Measurements from ENCODE around the gene ARID5B.

DNA sequence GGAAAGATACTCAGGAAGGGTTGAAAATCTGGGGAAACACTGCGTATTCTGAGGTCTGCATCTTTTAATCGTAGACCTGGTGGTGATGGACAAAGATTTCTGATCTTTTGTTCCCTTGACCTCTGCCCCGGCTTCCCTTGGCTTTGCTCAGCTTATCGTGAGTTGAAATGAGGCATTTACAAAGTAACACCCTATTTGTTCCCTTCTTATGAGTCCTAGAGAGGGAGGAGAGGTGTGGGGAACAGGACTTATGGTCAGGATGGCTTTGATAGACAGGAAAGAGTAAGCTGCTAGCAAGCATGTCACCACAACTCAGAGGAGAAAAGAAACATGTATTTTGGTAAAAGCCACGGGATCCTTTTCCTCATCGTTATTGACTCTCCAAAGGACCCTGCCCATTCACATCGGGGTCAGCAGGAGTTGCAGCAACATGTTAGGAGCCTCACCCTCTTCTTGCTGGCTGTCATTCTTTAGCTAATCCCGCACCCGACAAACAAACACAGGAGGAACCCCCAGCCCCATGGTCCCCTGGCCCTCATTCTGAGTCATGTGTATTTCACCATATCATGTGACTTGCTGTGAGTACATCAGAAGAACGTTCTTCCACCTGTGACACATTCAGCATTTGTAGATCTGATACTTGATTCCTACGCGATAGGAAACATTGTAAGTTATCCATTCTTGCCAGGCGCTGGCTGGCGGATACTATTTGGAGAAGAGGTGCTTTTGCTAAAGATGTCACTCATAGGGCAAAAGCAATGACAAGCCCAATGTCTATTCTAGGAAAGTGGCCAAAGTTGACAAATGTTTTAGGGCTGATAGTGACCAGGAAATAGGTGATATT is 197.0 kb downstream of the ARID5B start:
- TF ChIP-seq EZH2 (IDR thresholded peaks at IDR 0.05; ENCODE audit: borderline replicate concordance, low read depth, low read length, severe bottlenecking) (no peak), POLR2A (IDR thresholded peaks at IDR 0.05; ENCODE audit: low read depth, low read length) (no peak), POLR2AphosphoS5 (IDR thresholded peaks at IDR 0.05; ENCODE audit: insufficient read depth, low read depth, low read length) (no peak), GATA2 (IDR thresholded peaks at IDR 0.05; ENCODE audit: insufficient read depth, insufficient read length, low read depth, low read length) (no peak), MYC (IDR thresholded peaks at IDR 0.05; ENCODE audit: low read depth, low read length) (no peak), JUN (IDR thresholded peaks at IDR 0.05; ENCODE audit: borderline replicate concordance, insufficient read depth, insufficient read length, low read depth) (no peak), FOS (IDR thresholded peaks at IDR 0.05; ENCODE audit: borderline replicate concordance, insufficient read depth, low read length) (no peak)
- TF ChIP-seq, protein P1, sequence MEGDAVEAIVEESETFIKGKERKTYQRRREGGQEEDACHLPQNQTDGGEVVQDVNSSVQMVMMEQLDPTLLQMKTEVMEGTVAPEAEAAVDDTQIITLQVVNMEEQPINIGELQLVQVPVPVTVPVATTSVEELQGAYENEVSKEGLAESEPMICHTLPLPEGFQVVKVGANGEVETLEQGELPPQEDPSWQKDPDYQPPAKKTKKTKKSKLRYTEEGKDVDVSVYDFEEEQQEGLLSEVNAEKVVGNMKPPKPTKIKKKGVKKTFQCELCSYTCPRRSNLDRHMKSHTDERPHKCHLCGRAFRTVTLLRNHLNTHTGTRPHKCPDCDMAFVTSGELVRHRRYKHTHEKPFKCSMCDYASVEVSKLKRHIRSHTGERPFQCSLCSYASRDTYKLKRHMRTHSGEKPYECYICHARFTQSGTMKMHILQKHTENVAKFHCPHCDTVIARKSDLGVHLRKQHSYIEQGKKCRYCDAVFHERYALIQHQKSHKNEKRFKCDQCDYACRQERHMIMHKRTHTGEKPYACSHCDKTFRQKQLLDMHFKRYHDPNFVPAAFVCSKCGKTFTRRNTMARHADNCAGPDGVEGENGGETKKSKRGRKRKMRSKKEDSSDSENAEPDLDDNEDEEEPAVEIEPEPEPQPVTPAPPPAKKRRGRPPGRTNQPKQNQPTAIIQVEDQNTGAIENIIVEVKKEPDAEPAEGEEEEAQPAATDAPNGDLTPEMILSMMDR (IDR thresholded peaks at IDR 0.05; ENCODE audit: extremely low read depth in 1 of 2, insufficient read depth in 1 of 2, low read depth in 1 of 2, low read length in 2 of 2), result no peak
- TF ChIP-seq, protein P2, sequence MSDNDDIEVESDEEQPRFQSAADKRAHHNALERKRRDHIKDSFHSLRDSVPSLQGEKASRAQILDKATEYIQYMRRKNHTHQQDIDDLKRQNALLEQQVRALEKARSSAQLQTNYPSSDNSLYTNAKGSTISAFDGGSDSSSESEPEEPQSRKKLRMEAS (IDR thresholded peaks at IDR 0.05; ENCODE audit: insufficient read depth, insufficient read length), result no peak

All from endothelial cell of umbilical vein (primary cell).